ENCODE measurements around the gene AP2A1.

GRCh38 chr19:49761625-49762311 is 5.0 kb upstream of the AP2A1 start:
- no peak for TF ChIP-seq CTCF (IDR thresholded peaks at IDR 0.05; ENCODE audit: low read depth, low read length, missing input control)
- no peak for TF ChIP-seq ATF3 (IDR thresholded peaks at IDR 0.05)
- no peak for TF ChIP-seq JUND (IDR thresholded peaks at IDR 0.05)
- TF ChIP-seq TAF1 (conservative IDR thresholded peaks at IDR 0.05) = no peak
- peak; percentile 56 to 59 for TF ChIP-seq RAD21 (IDR thresholded peaks at IDR 0.05)
- TF ChIP-seq GABPA (IDR thresholded peaks at IDR 0.05 in 1 of 2, conservative IDR thresholded peaks at IDR 0.05 in 1 of 2) = no peak
- TF ChIP-seq REST (IDR thresholded peaks at IDR 0.05) = no peak
- no peak for TF ChIP-seq ZBTB33 (IDR thresholded peaks at IDR 0.05)
- TF ChIP-seq EGR1 (IDR thresholded peaks at IDR 0.05; ENCODE audit: low read depth in 2 of 2) = no peak
- TF ChIP-seq HNF4G (IDR thresholded peaks at IDR 0.05) = no peak

Measured in liver (tissue), 3 donors.